Astrocyte (in vitro differentiated cells and primary cell): ENCODE results near the gene NLN. TPM values are rescaled to one million over a fixed set of nuclear protein-coding genes. Genes with fewer than 3 reads are reported as not detected.
"Not testable (repeated sequence)": the region's sequence is repeated elsewhere in the genome, so short reads cannot be mapped to it uniquely, and the experiment has no call there.

Experiments
- DNase-seq: peaks from one replicate; pipeline ENCODE4 v3.0.0-alpha.2; 2010; ENCODE audit warnings: low read depth
- FAIRE-seq: peaks from 2 replicates; lab custom pipeline; 2011; peaks lifted over from hg19 to GRCh38; lab: Jason Lieb, UNC
- H2AFZ ChIP-seq: 2 replicates; pipeline ENCODE4 v1.6.0; 2012; ENCODE audit warnings: low read depth, low read length, inconsistent platforms
- H3K27ac ChIP-seq: 2 replicates; pipeline ENCODE4 v1.5.1; 2011; ENCODE audit warnings: low read depth, low read length, inconsistent platforms
- H3K27me3 ChIP-seq: 2 replicates; pipeline ENCODE4 v1.6.0; 2011; ENCODE audit warnings: low read length, inconsistent platforms; ENCODE audit not compliant: insufficient read depth
- H3K36me3 ChIP-seq: 2 replicates; pipeline ENCODE4 v1.5.1; 2011; ENCODE audit warnings: low read length, inconsistent platforms; ENCODE audit not compliant: insufficient read depth
- H3K4me1 ChIP-seq: 2 replicates; pipeline ENCODE4 v1.5.1; 2011; ENCODE audit warnings: low read length, inconsistent platforms; ENCODE audit not compliant: insufficient read depth
- H3K4me2 ChIP-seq: 2 replicates; pipeline ENCODE4 v1.6.0; 2012; ENCODE audit warnings: low read length, inconsistent platforms
- H3K4me3 ChIP-seq: 2 replicates; pipeline ENCODE4 v1.5.1; 2011; ENCODE audit warnings: low read depth, mild to moderate bottlenecking, low read length, inconsistent platforms; ENCODE audit not compliant: insufficient read depth
- H3K79me2 ChIP-seq: 2 replicates; pipeline ENCODE4 v1.6.0; 2012; ENCODE audit warnings: mild to moderate bottlenecking, low read length, inconsistent platforms; ENCODE audit not compliant: insufficient read depth
- H3K9ac ChIP-seq: 2 replicates; pipeline ENCODE4 v1.6.0; 2012; ENCODE audit warnings: mild to moderate bottlenecking, low read length, inconsistent platforms
- H3K9me3 ChIP-seq: 2 replicates; pipeline ENCODE4 v1.5.1; 2012; ENCODE audit warnings: low read depth, mild to moderate bottlenecking, low read length, inconsistent platforms; ENCODE audit not compliant: insufficient read depth
- H4K20me1 ChIP-seq: 2 replicates; pipeline ENCODE4 v1.6.0; 2012; ENCODE audit warnings: low read length, inconsistent platforms; ENCODE audit not compliant: insufficient read depth
- H3K27ac Mint-ChIP-seq: one replicate; pipeline ENCODE4 v1.8.0; 2021; ENCODE audit warnings: mild to moderate bottlenecking, mixed read lengths; ENCODE audit not compliant: unreplicated experiment
- H3K27me3 Mint-ChIP-seq: one replicate; pipeline ENCODE4 v1.8.0; 2021; ENCODE audit warnings: low read depth, mixed read lengths; ENCODE audit not compliant: unreplicated experiment
- H3K36me3 Mint-ChIP-seq: one replicate; pipeline ENCODE4 v1.8.0; 2021; ENCODE audit warnings: low read depth, mixed read lengths; ENCODE audit not compliant: unreplicated experiment
- H3K4me1 Mint-ChIP-seq: one replicate; pipeline ENCODE4 v1.8.0; 2021; ENCODE audit warnings: low read depth, mixed read lengths; ENCODE audit not compliant: unreplicated experiment
- H3K4me3 Mint-ChIP-seq: one replicate; pipeline ENCODE4 v1.8.0; 2021; ENCODE audit warnings: mild to moderate bottlenecking, moderate library complexity, mixed read lengths; ENCODE audit not compliant: unreplicated experiment
- H3K9me3 Mint-ChIP-seq: one replicate; pipeline ENCODE4 v1.8.0; 2021; ENCODE audit warnings: mild to moderate bottlenecking, mixed read lengths; ENCODE audit not compliant: unreplicated experiment
- EZH2 ChIP-seq: IDR thresholded peaks from 2 replicates; pipeline ENCODE4 v1.6.1; 2012; ENCODE audit warnings: mild to moderate bottlenecking, low read length, inconsistent platforms; ENCODE audit not compliant: insufficient read depth
- total RNA-seq: library from RNA; stranded (reverse); gene quantifications from 2 replicates; pipeline ENCODE4 v1.2.1, GENCODE V29; 2021
- TF ChIP-seq, protein P1 (sequence below): IDR thresholded peaks from 2 replicates; pipeline ENCODE4 v1.5.1; 2011; ENCODE audit warnings: low read depth, mild to moderate bottlenecking, inconsistent platforms, low read length, moderate library complexity; ENCODE audit not compliant: insufficient read depth

NLN gene
- total RNA-seq, 1 donor from 2014 or later = 65.2 TPM

DNA sequence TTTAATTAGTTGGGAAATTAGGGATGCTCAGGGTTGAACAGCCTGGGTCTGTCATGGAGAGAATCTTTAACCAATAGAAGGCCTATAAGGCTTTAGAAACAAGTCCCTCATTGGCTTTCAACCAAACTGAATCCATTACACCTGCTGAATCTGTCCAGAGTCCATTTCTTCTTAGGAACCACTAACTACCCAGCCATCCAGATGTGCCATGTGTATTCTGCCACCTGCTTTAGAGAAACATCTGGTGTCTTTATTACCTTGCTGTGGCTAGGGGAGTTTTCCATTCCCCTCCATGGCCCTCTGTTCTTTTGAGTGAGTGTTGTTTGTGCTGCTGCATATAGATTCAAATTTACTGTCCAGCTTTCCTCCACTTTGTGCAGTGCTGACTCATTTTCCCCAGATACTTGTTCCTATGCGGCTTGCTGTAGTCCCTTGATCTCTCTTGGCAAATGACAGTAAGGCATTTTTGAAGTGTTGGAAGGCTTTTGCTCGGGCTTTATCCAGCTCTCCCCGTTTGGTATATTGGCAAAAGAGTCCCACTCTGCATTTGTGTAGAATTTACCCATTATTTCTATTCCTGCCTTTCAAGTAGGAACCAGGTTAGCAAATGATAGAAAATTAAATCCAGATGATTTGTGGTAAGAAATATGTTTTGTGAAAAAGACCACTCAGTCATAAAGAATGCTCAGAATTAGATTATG is 54.6 kb downstream of the NLN start:
- H3K36me3 Mint-ChIP-seq = peaks cover 10% of the 10 kb centered on the region
- Histone ChIP-seq H3K4me2 (peak overlapping the region; percentile 5), H3K36me3 (no peaks in the 10 kb centered on the region)

DNA sequence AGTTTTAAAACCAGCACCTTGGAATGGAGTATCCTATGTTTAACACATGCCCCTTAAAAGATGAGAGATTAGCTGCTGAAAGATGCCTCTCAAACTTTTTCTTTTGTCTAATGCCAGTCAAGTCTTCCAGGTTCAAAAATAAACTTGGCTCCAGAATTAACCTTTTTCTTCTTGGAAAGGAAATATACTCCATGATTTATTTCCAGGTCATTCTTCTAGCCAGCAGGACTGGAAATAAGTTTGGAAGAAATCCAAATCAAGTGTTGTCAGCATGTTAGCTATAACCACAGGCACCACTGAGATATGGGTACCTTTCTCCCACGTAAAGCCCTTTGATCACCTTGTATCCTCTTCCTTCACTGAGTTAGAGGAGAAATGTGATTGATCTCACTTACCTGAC is 56.1 kb downstream of the NLN start:
- H3K9me3 ChIP-seq = no peaks in the 10 kb centered on the region
- no peak overlapping the region for H3K4me3 ChIP-seq
- H3K4me1 ChIP-seq = peaks cover 14% of the 10 kb centered on the region
- peaks cover 23% of the 10 kb centered on the region for H3K4me1 Mint-ChIP-seq
- H3K36me3 Mint-ChIP-seq = peaks cover 21% of the 10 kb centered on the region
- no peaks in the 10 kb centered on the region for H3K27me3 Mint-ChIP-seq
- H3K79me2 ChIP-seq = no peaks in the 10 kb centered on the region
- TF ChIP-seq, protein P1, sequence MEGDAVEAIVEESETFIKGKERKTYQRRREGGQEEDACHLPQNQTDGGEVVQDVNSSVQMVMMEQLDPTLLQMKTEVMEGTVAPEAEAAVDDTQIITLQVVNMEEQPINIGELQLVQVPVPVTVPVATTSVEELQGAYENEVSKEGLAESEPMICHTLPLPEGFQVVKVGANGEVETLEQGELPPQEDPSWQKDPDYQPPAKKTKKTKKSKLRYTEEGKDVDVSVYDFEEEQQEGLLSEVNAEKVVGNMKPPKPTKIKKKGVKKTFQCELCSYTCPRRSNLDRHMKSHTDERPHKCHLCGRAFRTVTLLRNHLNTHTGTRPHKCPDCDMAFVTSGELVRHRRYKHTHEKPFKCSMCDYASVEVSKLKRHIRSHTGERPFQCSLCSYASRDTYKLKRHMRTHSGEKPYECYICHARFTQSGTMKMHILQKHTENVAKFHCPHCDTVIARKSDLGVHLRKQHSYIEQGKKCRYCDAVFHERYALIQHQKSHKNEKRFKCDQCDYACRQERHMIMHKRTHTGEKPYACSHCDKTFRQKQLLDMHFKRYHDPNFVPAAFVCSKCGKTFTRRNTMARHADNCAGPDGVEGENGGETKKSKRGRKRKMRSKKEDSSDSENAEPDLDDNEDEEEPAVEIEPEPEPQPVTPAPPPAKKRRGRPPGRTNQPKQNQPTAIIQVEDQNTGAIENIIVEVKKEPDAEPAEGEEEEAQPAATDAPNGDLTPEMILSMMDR = no peak
- TF ChIP-seq EZH2 = no peak
- no peak overlapping the region for H3K4me2 ChIP-seq
- H2AFZ ChIP-seq = no peak overlapping the region
- no peaks in the 10 kb centered on the region for H3K9me3 Mint-ChIP-seq
- H3K36me3 ChIP-seq = no peaks in the 10 kb centered on the region
- no peaks in the 10 kb centered on the region for H3K27me3 ChIP-seq
- no peak overlapping the region for H3K27ac ChIP-seq
- no peak overlapping the region for H3K4me3 Mint-ChIP-seq
- no peak overlapping the region for H3K27ac Mint-ChIP-seq
- H4K20me1 ChIP-seq = peaks cover 7% of the 10 kb centered on the region
- FAIRE-seq = no peak
- H3K9ac ChIP-seq = no peak overlapping the region
- no peak for DNase-seq

More for the DNA sequence above, 54.6 kb downstream of the NLN start:
- H3K4me3 Mint-ChIP-seq = no peak overlapping the region
- Histone ChIP-seq H3K27ac (peak overlapping the region; percentile 8), H3K27me3 (no peaks in the 10 kb centered on the region), H3K79me2 (no peaks in the 10 kb centered on the region), H3K9ac (no peak overlapping the region), H2AFZ (no peak overlapping the region), H3K9me3 (no peaks in the 10 kb centered on the region), H4K20me1 (peaks cover 7% of the 10 kb centered on the region), H3K4me3 (no peak overlapping the region), H3K4me1 (peaks cover 14% of the 10 kb centered on the region)
- H3K27ac Mint-ChIP-seq = no peak overlapping the region
- DNase-seq (peak; percentile 74), FAIRE-seq (no peak)
- no peaks in the 10 kb centered on the region for H3K27me3 Mint-ChIP-seq
- H3K9me3 Mint-ChIP-seq = no peaks in the 10 kb centered on the region
- TF ChIP-seq, protein P1 = no peak
- TF ChIP-seq EZH2 = no peak
- peaks cover 26% of the 10 kb centered on the region for H3K4me1 Mint-ChIP-seq

DNA sequence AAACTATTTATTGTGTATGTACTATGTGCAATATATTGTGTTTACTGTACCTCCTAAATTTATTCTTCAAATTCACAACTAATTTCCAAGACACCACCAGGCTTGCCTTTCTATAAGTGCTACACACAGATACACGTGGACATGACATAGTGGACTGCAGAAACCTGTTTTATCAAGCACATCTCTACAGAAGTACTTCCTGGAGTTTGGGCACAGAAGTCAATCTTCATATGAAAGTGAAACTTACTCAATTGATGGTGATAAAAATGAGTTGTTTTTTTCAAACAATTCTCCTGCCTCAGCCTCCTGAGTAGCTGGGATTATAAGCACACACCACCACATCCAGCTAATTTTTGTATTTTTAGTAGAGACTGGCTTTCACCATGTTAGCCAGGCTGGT is 57.6 kb downstream of the NLN start:
- no peak overlapping the region for H3K27ac Mint-ChIP-seq
- Histone ChIP-seq H3K4me3 (no peak overlapping the region), H3K9me3 (no peaks in the 10 kb centered on the region), H3K4me2 (no peak overlapping the region), H3K79me2 (no peaks in the 10 kb centered on the region), H3K27ac (no peak overlapping the region), H3K36me3 (peaks cover 4% of the 10 kb centered on the region), H3K4me1 (peaks cover 10% of the 10 kb centered on the region), H3K27me3 (no peaks in the 10 kb centered on the region), H2AFZ (no peak overlapping the region), H3K9ac (no peak overlapping the region), H4K20me1 (peaks cover 7% of the 10 kb centered on the region)
- DNase-seq (no peak), FAIRE-seq (no peak)
- H3K9me3 Mint-ChIP-seq = no peaks in the 10 kb centered on the region
- peaks cover 21% of the 10 kb centered on the region for H3K36me3 Mint-ChIP-seq
- H3K4me1 Mint-ChIP-seq = peaks cover 16% of the 10 kb centered on the region
- H3K4me3 Mint-ChIP-seq = no peak overlapping the region
- no peaks in the 10 kb centered on the region for H3K27me3 Mint-ChIP-seq
- TF ChIP-seq, protein P1 = no peak
- TF ChIP-seq EZH2 = no peak

DNA sequence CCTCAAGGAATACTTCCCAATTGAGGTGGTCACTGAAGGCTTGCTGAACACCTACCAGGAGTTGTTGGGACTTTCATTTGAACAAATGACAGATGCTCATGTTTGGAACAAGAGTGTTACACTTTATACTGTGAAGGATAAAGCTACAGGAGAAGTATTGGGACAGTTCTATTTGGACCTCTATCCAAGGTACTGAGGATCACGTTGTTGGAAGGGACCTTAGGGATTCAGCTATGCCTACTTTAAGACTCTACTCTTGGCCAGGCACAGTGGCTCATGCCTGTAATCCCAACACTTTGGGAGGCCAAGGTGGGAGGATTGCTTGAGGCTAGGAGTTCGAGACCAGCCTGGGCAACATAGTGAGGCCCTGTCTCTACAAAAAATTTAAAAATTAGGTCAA is 66.3 kb downstream of the NLN start:
- not testable (repeated sequence) for H3K79me2 ChIP-seq, H3K9me3 ChIP-seq, H4K20me1 ChIP-seq, FAIRE-seq, H3K4me1 Mint-ChIP-seq, H3K4me3 ChIP-seq, H3K9me3 Mint-ChIP-seq, H3K4me3 Mint-ChIP-seq, H3K36me3 Mint-ChIP-seq, H3K27ac Mint-ChIP-seq, H2AFZ ChIP-seq, H3K9ac ChIP-seq, H3K4me2 ChIP-seq, DNase-seq, H3K27me3 ChIP-seq, H3K27me3 Mint-ChIP-seq, H3K27ac ChIP-seq
- H3K36me3 ChIP-seq = peaks cover 25% of the 10 kb centered on the region
- peaks cover 12% of the 10 kb centered on the region for H3K4me1 ChIP-seq
